ENCODE measurements around the gene SPECC1.
"Not testable (repeated sequence)": the region's sequence is repeated elsewhere in the genome, so short reads cannot be mapped to it uniquely, and the experiment has no call there.

SPECC1 gene

GRCh38 chr17:20009302-20010098, at the start of gene SPECC1:
TSS of gene SPECC1 (plus strand) at chr17:20009359. CDS start at chr17:20096652, 87,293 bp downstream.
- peak; percentile 77 for DNase-seq (ENCODE audit: low read depth)

- DNase-seq (ENCODE audit: low read depth), result not testable (repeated sequence)
Measured at GRCh38 chr17:19962954-19963353, 46.2 kb upstream of the SPECC1 start.

- no peak for DNase-seq (ENCODE audit: low read depth)
Measured at GRCh38 chr17:19973156-19973555, 36.0 kb upstream of the SPECC1 start.

- DNase-seq (ENCODE audit: low read depth), result no peak
Measured at GRCh38 chr17:19975601-19976000, 33.6 kb upstream of the SPECC1 start.

- peak; percentile 91 for DNase-seq (ENCODE audit: low read depth)
Measured at GRCh38 chr17:19977293-19978208, 31.6 kb upstream of the SPECC1 start, which contains the start of gene AKAP10. TSS of gene AKAP10 (minus strand) at chr17:19977828. CDS start at chr17:19977679, 149 bp downstream.

GRCh38 chr17:19978209-19978802, 30.9 kb upstream of the SPECC1 start:
- DNase-seq (ENCODE audit: low read depth), result no peak

- no peak for DNase-seq (ENCODE audit: low read depth)
Measured at GRCh38 chr17:19978805-19979211, 30.4 kb upstream of the SPECC1 start.

GRCh38 chr17:19979917-19980770, 29.0 kb upstream of the SPECC1 start:
- no peak for DNase-seq (ENCODE audit: low read depth)

GRCh38 chr17:19986941-19987861, 22.0 kb upstream of the SPECC1 start:
- no peak for DNase-seq (ENCODE audit: low read depth)

GRCh38 chr17:19987897-19988296, 21.3 kb upstream of the SPECC1 start:
- no peak for DNase-seq (ENCODE audit: low read depth)

GRCh38 chr17:19991252-19991885, 17.8 kb upstream of the SPECC1 start:
- no peak for DNase-seq (ENCODE audit: low read depth)

- peak; percentile 64 for DNase-seq (ENCODE audit: low read depth)
Measured at GRCh38 chr17:19992803-19993713, 16.1 kb upstream of the SPECC1 start.

GRCh38 chr17:19996086-19996485, 13.1 kb upstream of the SPECC1 start:
- no peak for DNase-seq (ENCODE audit: low read depth)

- no peak for DNase-seq (ENCODE audit: low read depth)
Measured at GRCh38 chr17:19996502-19996901, 12.7 kb upstream of the SPECC1 start.

GRCh38 chr17:20008242-20009051, 712 bp upstream of the SPECC1 start:
- DNase-seq (ENCODE audit: low read depth), result no peak

- DNase-seq (ENCODE audit: low read depth), result no peak
Measured at GRCh38 chr17:20009052-20009301, 182 bp upstream of the SPECC1 start.

- no peak for DNase-seq (ENCODE audit: low read depth)
Measured at GRCh38 chr17:20010099-20010863, 1.1 kb downstream of the SPECC1 start.

Data from stimulated activated CD4-positive, alpha-beta T cell treated with anti-CD3 and anti-CD28 coated beads, Interleukin-2, amount 100 ng/mL, for 4 hours (primary cell).